IMR-90 (cell line): Measurements from ENCODE around the gene BTD. TPM values are rescaled to one million over a fixed set of nuclear protein-coding genes. Genes with fewer than 3 reads are reported as not detected.

Experiments
- ATAC-seq: fragments of 200-7000 bp; cut with Tn5 transposase; 2 replicates; pipeline ENCODE4 v1.9.1; 2020; ENCODE audit warnings: low read depth, mild to moderate bottlenecking, moderate library complexity
- BruUV-seq: library from RNA; stranded (reverse); fragments of 400-500 nt; replicated peaks from 2 replicates; lab custom pipeline; 2021; lab: Mats Ljungman, UMichigan
- CTCF ChIA-PET: fragments of 300-600 bp; formaldehyde crosslinking; extraction: SDS; loops from one replicate; lab custom pipeline; 2021; ENCODE audit warnings: antibody characterized with exemption; lab: Yijun Ruan, JAX
- POLR2A ChIA-PET: fragments of 300-600 bp; sonication (Branson Sonifier 250); formaldehyde crosslinking; loops from one replicate; lab custom pipeline; 2022; ENCODE audit warnings: antibody characterized with exemption; ENCODE audit not compliant: unreplicated experiment; lab: Charles Lee
- DNase-seq: peaks from one replicate; pipeline ENCODE4 v3.0.0; 2013
- H2AFZ ChIP-seq: replicated peaks from 2 replicates; pipeline ENCODE3; 2013; ENCODE audit warnings: low read length, mild to moderate bottlenecking; ENCODE audit not compliant: poor library complexity
- H2AK5ac ChIP-seq: 2 replicates; pipeline ENCODE4 v1.6.1; 2013; ENCODE audit warnings: low read depth, low read length, inconsistent platforms
- H2AK9ac ChIP-seq: replicated peaks from 2 replicates; pipeline ENCODE3; 2013; ENCODE audit warnings: mild to moderate bottlenecking, low read depth, low read length, moderate library complexity; ENCODE audit not compliant: poor library complexity
- H2BK120ac ChIP-seq: 2 replicates; pipeline ENCODE4 v1.6.1; 2013; ENCODE audit warnings: low read depth, low read length, inconsistent platforms
- H2BK15ac ChIP-seq: 3 replicates; pipeline ENCODE4 v1.6.1; 2013; ENCODE audit warnings: low read depth, low read length, inconsistent platforms
- H2BK20ac ChIP-seq: 2 replicates; pipeline ENCODE4 v1.6.1; 2013; ENCODE audit warnings: low read depth, mild to moderate bottlenecking, inconsistent platforms, low read length, moderate library complexity
- H2BK5ac ChIP-seq: 2 replicates; pipeline ENCODE4 v1.6.1; 2013; ENCODE audit warnings: mild to moderate bottlenecking, low read depth, low read length, inconsistent platforms; ENCODE audit not compliant: poor library complexity, severe bottlenecking
- H3K14ac ChIP-seq: replicated peaks from 2 replicates; pipeline ENCODE4 v1.6.1; 2013; ENCODE audit warnings: low read depth, low read length, inconsistent platforms
- H3K18ac ChIP-seq: 2 replicates; pipeline ENCODE4 v1.6.1; 2013; ENCODE audit warnings: low read depth, low read length, control low read depth
- H3K23ac ChIP-seq: 2 replicates; pipeline ENCODE4 v1.6.1; 2013; ENCODE audit warnings: low read depth, low read length, inconsistent platforms
- H3K27ac ChIP-seq: 2 replicates; pipeline ENCODE4 v1.5.1; 2013; ENCODE audit warnings: mild to moderate bottlenecking, control low read depth, low read length; ENCODE audit not compliant: insufficient read depth
- H3K27me3 ChIP-seq: 2 replicates; pipeline ENCODE4 v1.6.1; 2013; ENCODE audit warnings: low read length; ENCODE audit not compliant: control insufficient read depth, insufficient read depth
- H3K36me3 ChIP-seq: 2 replicates; pipeline ENCODE4 v1.6.1; 2013; ENCODE audit warnings: low read length, mixed read lengths; ENCODE audit not compliant: control insufficient read depth, insufficient read depth
- H3K4ac ChIP-seq: 2 replicates; pipeline ENCODE4 v1.6.1; 2013; ENCODE audit warnings: low read depth, low read length, inconsistent platforms
- H3K4me1 ChIP-seq: 2 replicates; pipeline ENCODE4 v1.6.1; 2013; ENCODE audit warnings: low read length, mixed read lengths; ENCODE audit not compliant: control insufficient read depth, insufficient read depth
- H3K4me2 ChIP-seq: 2 replicates; pipeline ENCODE4 v1.6.1; 2013; ENCODE audit warnings: low read depth, mild to moderate bottlenecking, control low read depth, low read length, moderate library complexity
- H3K4me3 ChIP-seq: 2 replicates; pipeline ENCODE4 v1.5.1; 2013; ENCODE audit warnings: low read depth, mild to moderate bottlenecking, control low read depth, low read length, moderate library complexity; ENCODE audit not compliant: insufficient read depth
- H3K56ac ChIP-seq: 2 replicates; pipeline ENCODE4 v1.6.1; 2013; ENCODE audit warnings: low read length, inconsistent platforms; ENCODE audit not compliant: insufficient read depth; ENCODE audit errors: extremely low read depth
- H3K79me1 ChIP-seq, 2 experiments: 2 replicates each; pipeline ENCODE4 v1.6.1; 2013; ENCODE audit warnings: low read length in 2 of 2, inconsistent platforms in 1 of 2, low read depth in 1 of 2
- H3K9ac ChIP-seq: 2 replicates; pipeline ENCODE4 v1.6.1; 2013; ENCODE audit warnings: low read depth, low read length, control low read depth
- H3K9me1 ChIP-seq: 2 replicates; pipeline ENCODE4 v1.6.1; 2013; ENCODE audit warnings: low read length, inconsistent platforms; ENCODE audit not compliant: insufficient read depth
- H3K9me3 ChIP-seq: 2 replicates; pipeline ENCODE4 v1.6.1; 2013; ENCODE audit warnings: low read length; ENCODE audit not compliant: control insufficient read depth, insufficient read depth
- H4K20me1 ChIP-seq: 2 replicates; pipeline ENCODE4 v1.6.1; 2013; ENCODE audit warnings: low read length, inconsistent platforms; ENCODE audit not compliant: insufficient read depth
- H4K5ac ChIP-seq: 2 replicates; pipeline ENCODE4 v1.6.1; 2013; ENCODE audit warnings: mild to moderate bottlenecking, low read depth, low read length, control low read depth
- H4K8ac ChIP-seq, 2 experiments: 2 replicates each; pipeline ENCODE4 v1.6.1; 2013; ENCODE audit warnings: low read depth in 2 of 2, low read length in 2 of 2, control low read depth in 1 of 2, inconsistent platforms in 1 of 2
- H4K91ac ChIP-seq: 2 replicates; pipeline ENCODE4 v1.6.1; 2013; ENCODE audit warnings: low read depth, low read length, inconsistent platforms; ENCODE audit not compliant: insufficient read depth
- CHD1 ChIP-seq: IDR thresholded peaks from 2 replicates; pipeline ENCODE4 v1.6.1; 2012; ENCODE audit warnings: low read depth, low read length, improper control_type of control experiment
- FOS ChIP-seq: fragments of 150-350 bp; IDR thresholded peaks from 2 replicates; pipeline ENCODE4 v1.6.1; 2016; ENCODE audit warnings: low read depth, low read length
- MAFK ChIP-seq: IDR thresholded peaks from 2 replicates; pipeline ENCODE4 v1.6.1; 2012; ENCODE audit warnings: low read depth, low read length, improper control_type of control experiment
- MAZ ChIP-seq: IDR thresholded peaks from 2 replicates; pipeline ENCODE4 v1.6.1; 2012; ENCODE audit warnings: low read depth, mild to moderate bottlenecking, low read length, improper control_type of control experiment, moderate library complexity, borderline replicate concordance
- NFE2L2 ChIP-seq: fragments of 150-350 bp; IDR thresholded peaks from 2 replicates; pipeline ENCODE4 v1.6.1; 2016; ENCODE audit warnings: low read depth, mild to moderate bottlenecking, low read length
- POLR2A ChIP-seq: IDR thresholded peaks from 2 replicates; pipeline ENCODE4 v1.6.1; 2012; ENCODE audit warnings: mild to moderate bottlenecking, low read depth, low read length
- SMC3 ChIP-seq: fragments of 150-350 bp; IDR thresholded peaks from 2 replicates; pipeline ENCODE4 v1.6.1; 2016; ENCODE audit warnings: low read depth, mild to moderate bottlenecking, antibody characterized with exemption, low read length, moderate library complexity
- WGBS, 2 experiments: methylation state at CpG; one replicate each; pipeline versions ENCODE4 v1.1.5 to v1.1.7; 2013; ENCODE audit warnings: missing lambda C conversion rate in 2 of 2; ENCODE audit not compliant: insufficient read length in 1 of 2; ENCODE audit errors: extremely low coverage in 2 of 2; 5-methylcytosine and 5-hydroxymethylcytosine counted together
- dilution Hi-C: fragments of 300-500 bp; cut with HindIII; formaldehyde crosslinking; loops from one replicate; pipeline ENCODE4 v1.14.3; 2018; ENCODE audit warnings: low sequenced_read_pairs; ENCODE audit not compliant: unreplicated experiment
- in situ Hi-C: fragments of 300-500 bp; cut with MboI; formaldehyde crosslinking; loops from 3 replicates; pipeline ENCODE4 v1.14.3; 2019; ENCODE audit warnings: low sequenced_read_pairs, inconsistent platforms, mixed read lengths
- intact Hi-C: fragments of 100-400 bp; cut with micrococcal nuclease; formaldehyde crosslinking; loops from 2 replicates; pipeline ENCODE4 v1.10.0; 2022
- polyA plus RNA-seq, 3 experiments: library from polyadenylated mRNA; depleted of rRNA; stranded (reverse); fragments of >200 nt; gene quantifications; 2 replicates each; pipeline ENCODE4 v1.2.3, GENCODE V29; 2012; ENCODE audit warnings: low replicate concordance in 1 of 3
- total RNA-seq: library from RNA; depleted of rRNA; stranded (reverse); fragments of >200 nt; gene quantifications from 2 replicates; pipeline ENCODE4 v1.2.3, GENCODE V29; 2012

The BTD gene
- total and polyA plus RNA-seq, 2 of the 4 experiments (the other 2 are of a cell fraction), result 14.8 to 21.1 TPM

GRCh38 chr3:15676259-15676658 lies 74.7 kb downstream of the BTD start:
- Histone ChIP-seq H3K56ac (no peak overlapping the region), H2BK15ac (no peak overlapping the region), H3K23ac (no peak overlapping the region), H3K14ac (no peak overlapping the region), H4K20me1 (no peaks in the 10 kb centered on the region), H4K91ac (no peak overlapping the region), H3K36me3 (peaks cover 50% of the 10 kb centered on the region), H4K8ac (no peak overlapping the region), H3K27ac (no peak overlapping the region), H2AFZ (no peak overlapping the region), H3K79me1 (peaks cover 11 to 38% of the 10 kb centered on the region in 2 experiments), H3K4me3 (no peak overlapping the region), H3K18ac (no peak overlapping the region), H3K9ac (no peak overlapping the region), H2BK20ac (no peak overlapping the region), H2AK5ac (no peak overlapping the region), H3K4ac (no peak overlapping the region), H2BK5ac (no peak overlapping the region), H3K4me2 (no peak overlapping the region), H3K27me3 (no peaks in the 10 kb centered on the region), H2BK120ac (no peak overlapping the region), H3K9me1 (peaks cover 10% of the 10 kb centered on the region; the same call in 1 of the 2 replicates), H3K4me1 (no peaks in the 10 kb centered on the region), H3K9me3 (no peaks in the 10 kb centered on the region), H2AK9ac (no peak overlapping the region), H4K5ac (no peak overlapping the region)
- dilution Hi-C loops, result no loop called here
- POLR2A ChIA-PET, result no interaction called here
- DNase-seq, result peak; percentile 28
- CTCF ChIA-PET, result no interaction called here
- no TSS peak for BruUV-seq
- no peak for TF ChIP-seq POLR2A
- TF ChIP-seq SMC3, result no peak
- TF ChIP-seq FOS, result no peak
- TF ChIP-seq MAFK, result no peak
- no peak for TF ChIP-seq CHD1
- no peak for TF ChIP-seq NFE2L2
- no peak for TF ChIP-seq MAZ
- no CpG with 5 or more reads among the region's 2 CpGs for WGBS, 2 experiments
- intact Hi-C loops, result no loop called here
- ATAC-seq, result no peak
- in situ Hi-C loops, result loop anchor here (25.0 kb wide), 1 partner anchor 439 kb away; no protein-coding TSS in a partner anchor
